K562 (cell line): ENCODE results near the gene GLRX. TPM values are rescaled to one million over a fixed set of nuclear protein-coding genes. Genes with fewer than 3 reads are reported as not detected.

Experiments used
- AFF4 ChIP-seq: sonication (generic); formaldehyde crosslinking; IDR thresholded peaks from 2 replicates; pipeline ENCODE4 v1.8.0; 2023; ENCODE audit warnings: mild to moderate bottlenecking, missing genetic modification reagents
- CBX1 ChIP-seq: sonication (generic); IDR thresholded peaks from 2 replicates; pipeline ENCODE4 v1.6.1; 2016; ENCODE audit warnings: antibody characterized with exemption, low read depth, mild to moderate bottlenecking
- HDAC2 ChIP-seq: fragments of 450-650 bp; IDR thresholded peaks from 2 replicates; pipeline ENCODE4 v1.6.1; 2016; ENCODE audit warnings: mild to moderate bottlenecking
- HNRNPH1 ChIP-seq: fragments of 200-400 bp; formaldehyde crosslinking; optimal IDR thresholded peaks from 2 replicates; pipeline ENCODE3; 2017; ENCODE audit warnings: low read depth, mild to moderate bottlenecking, low read length, moderate library complexity
- MLLT1 ChIP-seq, 2 experiments: fragments of 450-650 bp; IDR thresholded peaks; 2 replicates each; pipeline ENCODE4 v1.6.1; 2016
- MLX ChIP-seq, 2 experiments: fragments of 450-650 bp in 1 of 2; sonication (generic) in 1 of 2; formaldehyde crosslinking; conservative IDR thresholded peaks; 2 replicates each; pipeline versions ENCODE4 v1.4.0 to v1.8.1; 2020 to 2022; ENCODE audit warnings: mild to moderate bottlenecking in 1 of 2, missing genetic modification reagents in 1 of 2
- NR2C1 ChIP-seq, 2 experiments: fragments of 450-650 bp; IDR thresholded peaks; 2 replicates each; pipeline ENCODE4 v1.6.1; 2017; ENCODE audit warnings: mild to moderate bottlenecking in 2 of 2, antibody characterized with exemption in 1 of 2, inconsistent platforms in 1 of 2, missing compliant biosample characterization in 1 of 2, missing genetic modification characterization in 1 of 2
- PKNOX1 ChIP-seq: fragments of 450-650 bp; IDR thresholded peaks from 2 replicates; pipeline ENCODE4 v1.6.1; 2016
- SMAD4 ChIP-seq: fragments of 250-450 bp; sonication (Bioruptor Pico); conservative IDR thresholded peaks from 2 replicates; pipeline ENCODE4 v1.8.0; 2021; ENCODE audit warnings: inconsistent platforms, mild to moderate bottlenecking, moderate library complexity
- TOE1 ChIP-seq, 2 experiments: fragments of 450-650 bp in 1 of 2; sonication (generic) in 1 of 2; formaldehyde crosslinking in 1 of 2; IDR thresholded peaks; 2 replicates each; pipeline versions ENCODE4 v1.7.1 to v1.8.0; 2016 to 2022; ENCODE audit warnings: borderline replicate concordance in 2 of 2, mild to moderate bottlenecking in 2 of 2, antibody characterized with exemption in 1 of 2, inconsistent platforms in 1 of 2, low read depth in 1 of 2, missing genetic modification reagents in 1 of 2, moderate library complexity in 1 of 2
- U2AF2 ChIP-seq: fragments of 200-400 bp; formaldehyde crosslinking; optimal IDR thresholded peaks from 2 replicates; pipeline ENCODE3; 2017; ENCODE audit warnings: low read depth, mild to moderate bottlenecking, low read length
- USF2 ChIP-seq: sonication (generic); formaldehyde crosslinking; IDR thresholded peaks from 2 replicates; pipeline ENCODE4 v1.5.0; 2020; ENCODE audit warnings: missing genetic modification reagents
- ZBTB12 ChIP-seq: fragments of 250-450 bp; sonication (Bioruptor Pico); IDR thresholded peaks from 2 replicates; pipeline ENCODE4 v1.4.0; 2020
- ZFP91 ChIP-seq: sonication (generic); formaldehyde crosslinking; IDR thresholded peaks from 2 replicates; pipeline ENCODE4 v1.8.0; 2022; ENCODE audit warnings: mild to moderate bottlenecking, missing genetic modification reagents
- ZNF217 ChIP-seq: sonication (generic); formaldehyde crosslinking; IDR thresholded peaks from 2 replicates; pipeline ENCODE4 v1.8.0; 2022; ENCODE audit warnings: mild to moderate bottlenecking, missing genetic modification reagents
- polyA plus RNA-seq, 8 experiments: library from polyadenylated mRNA; depleted of rRNA in 4 of 8; stranded (reverse) in 5 of 8; unstranded in 3 of 8; fragments of >200 nt; fragmentation: Nextera tagmentation in 2 of 8; fragmentation: Illumina TruSeq in 1 of 8; extraction: Ambion mirVana in 2 of 8; extraction: Trizol in 1 of 8; gene quantifications; 2 replicates each; pipeline versions ENCODE4 v1.2.1 to v1.2.3, GENCODE V29; 2011 to 2014; ENCODE audit warnings: inconsistent platforms in 1 of 8, missing spikeins in 1 of 8
- total RNA-seq, 7 experiments: library from RNA; depleted of rRNA in 6 of 7; stranded (reverse); fragments of >200 nt in 6 of 7; fragmentation: Illumina TruSeq in 2 of 7; extraction: Trizol in 2 of 7; gene quantifications; 2 replicates each; pipeline versions ENCODE4 v1.2.1 to v1.2.3, GENCODE V29; 2011 to 2021; ENCODE audit warnings: low replicate concordance in 1 of 7

The GLRX gene
- total and polyA plus RNA-seq, 9 of the 15 experiments (the other 6 are each of a cell fraction or from before 2014, with no cell fraction given): 2.3 to 11.2 (median 4.6) TPM

GRCh38 chr5:95822043-95822541 is 434 bp downstream of the GLRX start (continued):
- TF ChIP-seq ZFP91 (CRISPR knock-in tag) (no peak), MLX (CRISPR knock-in tag; conservative IDR thresholded peaks at IDR 0.05) (no peak), ZBTB12 (CRISPR knock-in tag) (no peak), TOE1 (IDR thresholded peaks at IDR 0.05; ENCODE audit: borderline replicate concordance) (0 out of 2 replicates have a peak, but pooled peaks have one; percentile 13), TOE1 (CRISPR knock-in tag; IDR thresholded peaks at IDR 0.05; ENCODE audit: borderline replicate concordance, low read depth) (no peak), MLLT1 (IDR thresholded peaks at IDR 0.05) (no peak), U2AF2 (no peak), CBX1 (no peak), ZNF217 (CRISPR knock-in tag) (no peak), NR2C1 (IDR thresholded peaks at IDR 0.05) (no peak), NR2C1 (tag; IDR thresholded peaks at IDR 0.05) (no peak), USF2 (CRISPR knock-in tag) (no peak), HNRNPH1 (no peak), AFF4 (no peak), SMAD4 (CRISPR knock-in tag) (0 out of 2 replicates have a peak, but pooled peaks have one; percentile 49), PKNOX1 (peak; percentile 20; the same call in 1 of the 2 replicates), HDAC2 (0 out of 2 replicates have a peak, but pooled peaks have one; percentile 29)
